RWPE2 (cell line): Measurements from ENCODE around the gene LEFTY1.

Experiments
- ATAC-seq: fragments of 200-7000 bp; cut with Tn5 transposase; 3 replicates; pipeline ENCODE4 v1.9.1; 2021; ENCODE audit warnings: low read depth
- DNase-seq: peaks from one replicate; pipeline ENCODE4 v3.0.0-alpha.2; 2020; ENCODE audit warnings: low spot score
- H3K27ac ChIP-seq: fragments of 450-650 bp; 2 replicates; pipeline ENCODE4 v1.5.1; 2017; ENCODE audit warnings: mild to moderate bottlenecking; ENCODE audit not compliant: poor library complexity, severe bottlenecking
- H3K27me3 ChIP-seq: fragments of 250-450 bp; sonication (Bioruptor Pico); 2 replicates; pipeline ENCODE4 v1.5.1; 2021; ENCODE audit warnings: mild to moderate bottlenecking, moderate library complexity; ENCODE audit not compliant: insufficient read depth, poor library complexity, severe bottlenecking
- H3K36me3 ChIP-seq: fragments of 250-450 bp; sonication (Bioruptor Pico); 2 replicates; pipeline ENCODE4 v1.5.1; 2020; ENCODE audit warnings: low read depth, mild to moderate bottlenecking, moderate library complexity
- H3K4me1 ChIP-seq: fragments of 250-450 bp; sonication (Bioruptor Pico); 2 replicates; pipeline ENCODE4 v1.5.1; 2021; ENCODE audit warnings: mild to moderate bottlenecking, moderate library complexity; ENCODE audit not compliant: insufficient read depth, poor library complexity, severe bottlenecking
- H3K4me3 ChIP-seq: fragments of 250-450 bp; sonication (Bioruptor Pico); 2 replicates; pipeline ENCODE4 v1.5.1; 2021; ENCODE audit warnings: mild to moderate bottlenecking, moderate library complexity; ENCODE audit not compliant: severe bottlenecking
- H3K9me3 ChIP-seq: fragments of 250-450 bp; sonication (Bioruptor Pico); 2 replicates; pipeline ENCODE4 v1.5.1; 2021; ENCODE audit warnings: mild to moderate bottlenecking, moderate library complexity; ENCODE audit not compliant: severe bottlenecking
- TF ChIP-seq, protein P1 (sequence below): fragments of 450-650 bp; IDR thresholded peaks from one replicate; pipeline ENCODE4 v1.5.1; 2017; ENCODE audit warnings: mild to moderate bottlenecking, moderate library complexity; ENCODE audit not compliant: poor library complexity, severe bottlenecking

LEFTY1 gene

DNA sequence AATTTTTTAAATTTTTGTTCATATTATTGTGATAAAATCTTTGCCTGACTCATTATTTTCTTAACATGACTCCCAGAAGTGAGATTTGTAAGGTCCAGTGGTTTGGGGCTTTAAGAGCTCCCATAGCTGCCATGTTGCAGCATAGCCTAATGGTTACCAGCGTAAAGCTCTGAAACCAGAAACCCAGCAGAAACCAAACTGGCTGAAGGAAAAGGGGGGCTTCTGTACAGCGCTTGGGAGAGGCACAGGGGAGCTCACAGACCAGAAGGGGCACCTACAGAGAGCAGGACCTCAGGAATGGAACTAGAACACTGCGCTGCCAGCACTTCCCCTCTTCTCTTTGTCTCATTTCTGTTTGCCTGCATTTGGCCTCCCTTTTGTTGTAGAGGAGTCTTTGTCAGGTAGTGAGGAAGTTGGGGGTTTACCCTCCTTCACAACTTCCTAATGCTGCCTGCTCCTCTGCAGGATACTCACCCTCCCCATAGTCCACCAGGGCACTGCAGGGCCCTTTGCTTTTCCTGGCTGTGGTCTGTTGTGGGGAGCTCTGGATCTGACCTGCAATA is 37.7 kb upstream of the LEFTY1 start:
- Histone ChIP-seq H3K27ac (no peak overlapping the region), H3K27me3 (no peaks in the 10 kb centered on the region), H3K4me1 (peaks cover 12% of the 10 kb centered on the region), H3K36me3 (peaks cover 6% of the 10 kb centered on the region), H3K9me3 (no peaks in the 10 kb centered on the region), H3K4me3 (no peak overlapping the region)
- ATAC-seq (no peak), DNase-seq (no peak)
- TF ChIP-seq, protein P1, sequence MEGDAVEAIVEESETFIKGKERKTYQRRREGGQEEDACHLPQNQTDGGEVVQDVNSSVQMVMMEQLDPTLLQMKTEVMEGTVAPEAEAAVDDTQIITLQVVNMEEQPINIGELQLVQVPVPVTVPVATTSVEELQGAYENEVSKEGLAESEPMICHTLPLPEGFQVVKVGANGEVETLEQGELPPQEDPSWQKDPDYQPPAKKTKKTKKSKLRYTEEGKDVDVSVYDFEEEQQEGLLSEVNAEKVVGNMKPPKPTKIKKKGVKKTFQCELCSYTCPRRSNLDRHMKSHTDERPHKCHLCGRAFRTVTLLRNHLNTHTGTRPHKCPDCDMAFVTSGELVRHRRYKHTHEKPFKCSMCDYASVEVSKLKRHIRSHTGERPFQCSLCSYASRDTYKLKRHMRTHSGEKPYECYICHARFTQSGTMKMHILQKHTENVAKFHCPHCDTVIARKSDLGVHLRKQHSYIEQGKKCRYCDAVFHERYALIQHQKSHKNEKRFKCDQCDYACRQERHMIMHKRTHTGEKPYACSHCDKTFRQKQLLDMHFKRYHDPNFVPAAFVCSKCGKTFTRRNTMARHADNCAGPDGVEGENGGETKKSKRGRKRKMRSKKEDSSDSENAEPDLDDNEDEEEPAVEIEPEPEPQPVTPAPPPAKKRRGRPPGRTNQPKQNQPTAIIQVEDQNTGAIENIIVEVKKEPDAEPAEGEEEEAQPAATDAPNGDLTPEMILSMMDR, result no peak

GRCh38 chr1:225923692-225924555 is 35.0 kb upstream of the LEFTY1 start, which contains the start of gene PYCR2:
Gene PYCR2 (minus strand): TSS chr1:225924250. CDS start chr1:225924110, 140 bp downstream.
- Histone ChIP-seq H3K4me1 (peaks cover 19% of the 10 kb centered on the region), H3K36me3 (peaks cover 25% of the 10 kb centered on the region), H3K27me3 (no peaks in the 10 kb centered on the region), H3K9me3 (no peaks in the 10 kb centered on the region), H3K27ac (peak within 1 kb of the TSS; percentile 77), H3K4me3 (peak within 1 kb of the TSS; percentile 57)
- TF ChIP-seq, protein P1, result no peak
- DNase-seq (peak; percentile 78), ATAC-seq (peak; percentile 82)

- H3K4me1 ChIP-seq, result peaks cover 19% of the 10 kb centered on the region
- peak overlapping the region; percentile 77 for H3K27ac ChIP-seq
- no peak for ATAC-seq
- H3K4me3 ChIP-seq, result peak overlapping the region; percentile 57
- DNase-seq, result no peak
- H3K9me3 ChIP-seq, result no peaks in the 10 kb centered on the region
- TF ChIP-seq, protein P1, result no peak
- H3K27me3 ChIP-seq, result no peaks in the 10 kb centered on the region
- peaks cover 25% of the 10 kb centered on the region for H3K36me3 ChIP-seq
These were observed 34.4 kb upstream of the LEFTY1 start for GRCh38 chr1:225923381-225923691.

GRCh38 chr1:225921734-225922709 is 33.1 kb upstream of the LEFTY1 start:
- ATAC-seq (peak; percentile 76), DNase-seq (peak; percentile 70)
- Histone ChIP-seq H3K27ac (peak overlapping the region; percentile 77), H3K9me3 (no peaks in the 10 kb centered on the region), H3K4me1 (peaks cover 21% of the 10 kb centered on the region), H3K27me3 (no peaks in the 10 kb centered on the region), H3K36me3 (peaks cover 25% of the 10 kb centered on the region), H3K4me3 (no peak overlapping the region)
- TF ChIP-seq, protein P1, result no peak
